WTC11 (cell line): Measurements from ENCODE around the gene ATOSB.

Experiments
- ATF2 ChIP-seq: sonication (generic); formaldehyde crosslinking; IDR thresholded peaks from 2 replicates; pipeline ENCODE4 v1.8.1; 2022; ENCODE audit warnings: low read depth, missing genetic modification reagents, borderline replicate concordance
- ATF3 ChIP-seq: sonication (generic); formaldehyde crosslinking; conservative IDR thresholded peaks from 2 replicates; pipeline ENCODE4 v1.8.1; 2022; ENCODE audit warnings: mild to moderate bottlenecking, missing genetic modification reagents
- E2F5 ChIP-seq: sonication (generic); formaldehyde crosslinking; IDR thresholded peaks from 2 replicates; pipeline ENCODE4 v1.8.1; 2022; ENCODE audit warnings: mild to moderate bottlenecking, moderate library complexity, missing genetic modification reagents
- HMGA2 ChIP-seq: fragments of 250-450 bp; sonication (Bioruptor Pico); IDR thresholded peaks from 2 replicates; pipeline ENCODE4 v1.4.0; 2021; ENCODE audit warnings: mild to moderate bottlenecking, moderate library complexity
- SP1 ChIP-seq: sonication (generic); formaldehyde crosslinking; conservative IDR thresholded peaks from 2 replicates; pipeline ENCODE4 v1.8.1; 2022; ENCODE audit warnings: missing genetic modification reagents
- USF2 ChIP-seq: sonication (generic); formaldehyde crosslinking; IDR thresholded peaks from 2 replicates; pipeline ENCODE4 v1.8.1; 2023; ENCODE audit warnings: mild to moderate bottlenecking, missing genetic modification reagents, moderate library complexity
- ZNF423 ChIP-seq: fragments of 250-450 bp; sonication (Bioruptor Pico); IDR thresholded peaks from 2 replicates; pipeline ENCODE4 v2.1.2; 2022; ENCODE audit warnings: mild to moderate bottlenecking, moderate library complexity

GRCh38 chr9:35079041-35079425 lies 36.6 kb downstream of the ATOSB start:
- TF ChIP-seq E2F5 (CRISPR knock-in tag), result no peak
- no peak for TF ChIP-seq HMGA2 (CRISPR knock-in tag)
- no peak for TF ChIP-seq USF2 (CRISPR knock-in tag)
- TF ChIP-seq ATF3 (CRISPR knock-in tag), result no peak
- TF ChIP-seq ZNF423, result no peak
- no peak for TF ChIP-seq SP1 (CRISPR knock-in tag)
- no peak for TF ChIP-seq ATF2 (CRISPR knock-in tag)
